Keratinocyte (primary cell): ENCODE measurements around the gene C15orf61.

ENCODE experiments used
- EZH2 ChIP-seq: IDR thresholded peaks from one replicate; pipeline ENCODE4 v1.6.1; 2012; ENCODE audit warnings: inconsistent platforms, mild to moderate bottlenecking, low read length, moderate library complexity
- TF ChIP-seq, protein P1 (sequence below), 3 experiments: IDR thresholded peaks in 1 of 3; conservative IDR thresholded peaks in 1 of 3; optimal IDR thresholded peaks in 1 of 3; 2 replicates in 2 of 3; 3 replicates in 1 of 3; pipeline versions ENCODE3 to v1.5.1; 2011; ENCODE audit warnings: low read length in 3 of 3, mild to moderate bottlenecking in 3 of 3, moderate library complexity in 2 of 3, control low read depth in 1 of 3, inconsistent platforms in 1 of 3; ENCODE audit not compliant: insufficient read depth in 2 of 3; ENCODE audit errors: extremely low read depth in 1 of 3

DNA sequence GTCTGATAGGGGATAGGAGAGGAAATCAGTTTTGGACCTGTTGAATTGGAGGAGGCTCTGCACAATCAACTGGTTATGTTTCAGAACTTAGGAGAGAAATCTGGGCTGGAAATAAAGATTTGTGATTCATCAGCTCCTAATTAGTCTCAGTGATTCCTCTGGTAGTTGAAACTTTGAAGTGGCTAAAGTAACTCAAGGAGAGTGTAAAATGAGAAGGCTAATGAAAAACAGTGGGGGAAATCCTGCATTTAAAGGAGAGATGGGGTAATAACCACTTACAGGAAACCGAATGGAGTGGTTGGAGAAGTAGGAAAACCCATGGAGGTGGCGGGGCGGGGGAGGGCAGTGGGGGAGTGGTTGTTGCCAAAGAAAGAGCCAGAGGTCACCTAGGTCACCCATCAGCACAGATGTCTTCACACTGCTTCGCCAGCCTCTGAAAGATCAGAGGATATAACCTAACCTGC lies 54.1 kb downstream of the C15orf61 start:
- TF ChIP-seq EZH2: no peak
- TF ChIP-seq, protein P1, sequence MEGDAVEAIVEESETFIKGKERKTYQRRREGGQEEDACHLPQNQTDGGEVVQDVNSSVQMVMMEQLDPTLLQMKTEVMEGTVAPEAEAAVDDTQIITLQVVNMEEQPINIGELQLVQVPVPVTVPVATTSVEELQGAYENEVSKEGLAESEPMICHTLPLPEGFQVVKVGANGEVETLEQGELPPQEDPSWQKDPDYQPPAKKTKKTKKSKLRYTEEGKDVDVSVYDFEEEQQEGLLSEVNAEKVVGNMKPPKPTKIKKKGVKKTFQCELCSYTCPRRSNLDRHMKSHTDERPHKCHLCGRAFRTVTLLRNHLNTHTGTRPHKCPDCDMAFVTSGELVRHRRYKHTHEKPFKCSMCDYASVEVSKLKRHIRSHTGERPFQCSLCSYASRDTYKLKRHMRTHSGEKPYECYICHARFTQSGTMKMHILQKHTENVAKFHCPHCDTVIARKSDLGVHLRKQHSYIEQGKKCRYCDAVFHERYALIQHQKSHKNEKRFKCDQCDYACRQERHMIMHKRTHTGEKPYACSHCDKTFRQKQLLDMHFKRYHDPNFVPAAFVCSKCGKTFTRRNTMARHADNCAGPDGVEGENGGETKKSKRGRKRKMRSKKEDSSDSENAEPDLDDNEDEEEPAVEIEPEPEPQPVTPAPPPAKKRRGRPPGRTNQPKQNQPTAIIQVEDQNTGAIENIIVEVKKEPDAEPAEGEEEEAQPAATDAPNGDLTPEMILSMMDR (optimal IDR thresholded peaks at IDR 0.05 in 1 of 3, IDR thresholded peaks at IDR 0.05 in 1 of 3, conservative IDR thresholded peaks at IDR 0.05 in 1 of 3; ENCODE audit: extremely low read depth in 1 of 3, insufficient read depth in 2 of 3, low read length in 3 of 3): no peak
